GM21723 (cell line): ENCODE data around the gene DAB2.
"Not testable (repeated sequence)": the region's sequence is repeated elsewhere in the genome, so short reads cannot be mapped to it uniquely, and the experiment has no call there.

Experiments
- ATAC-seq: cut with Tn5 transposase; IDR thresholded peaks from one replicate; pipeline ENCODE4 v1.9.1; 2021; ENCODE audit warnings: mild to moderate bottlenecking, moderate library complexity; ENCODE audit not compliant: unreplicated experiment

DAB2 gene

DNA sequence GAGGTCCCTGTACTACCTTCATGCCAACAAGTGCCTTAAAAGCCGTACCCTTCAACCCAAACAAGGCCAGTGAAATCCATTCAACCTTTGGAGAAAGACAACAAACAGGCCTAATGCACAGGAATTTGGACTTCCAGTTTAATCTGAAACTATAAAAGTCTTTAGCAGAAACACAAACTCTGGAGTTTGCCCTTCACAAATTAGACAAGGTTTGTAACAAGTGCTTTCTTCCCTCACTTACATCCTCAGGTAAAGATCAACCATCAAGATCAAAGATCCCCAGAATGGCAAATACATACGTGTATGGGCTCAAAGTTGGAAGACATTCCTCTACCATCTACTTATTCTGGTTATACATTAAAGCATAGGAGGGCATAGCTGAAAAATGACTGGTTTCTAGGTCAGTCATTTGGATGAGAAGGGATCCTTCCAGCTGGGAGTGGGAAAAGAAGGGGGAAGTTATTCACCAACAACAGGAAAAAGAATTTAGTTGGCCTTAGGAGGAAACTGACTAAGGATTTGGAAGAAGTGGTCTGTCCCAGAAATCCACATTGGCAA, 2.0 kb downstream of the DAB2 start:
- no peak for ATAC-seq

DNA sequence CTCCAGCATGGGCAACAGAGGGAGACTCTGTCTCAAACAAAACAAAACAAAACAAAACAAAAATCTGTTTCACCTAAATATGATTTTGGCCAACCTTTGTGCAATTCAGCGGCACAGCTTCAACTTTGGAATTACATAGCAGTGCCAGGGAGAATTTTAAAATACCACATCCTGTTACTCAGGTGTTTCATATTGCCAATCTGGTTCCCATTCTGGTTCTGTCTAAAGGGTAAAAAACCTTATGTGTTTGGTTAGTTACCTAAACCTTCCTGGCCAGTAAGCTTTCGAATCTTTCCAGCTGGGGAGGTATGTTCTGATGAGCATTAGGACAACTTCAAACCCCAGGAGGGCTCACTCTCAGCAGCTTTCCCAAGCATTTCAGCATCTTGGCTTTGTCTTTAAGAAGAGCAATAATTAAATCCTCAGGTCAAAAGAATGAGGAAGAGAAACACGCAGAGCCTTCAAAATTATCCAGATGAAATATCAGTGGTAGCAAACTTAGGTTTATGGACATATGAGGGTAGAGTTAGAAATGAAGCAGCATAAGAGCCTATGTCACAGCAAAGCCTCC, 2.7 kb downstream of the DAB2 start:
- no peak for ATAC-seq

GRCh38 chr5:39420482-39421145, 4.2 kb downstream of the DAB2 start:
- no peak for ATAC-seq

GRCh38 chr5:39419796-39420195, 5.0 kb downstream of the DAB2 start:
- no peak for ATAC-seq

GRCh38 chr5:39417979-39418378, 6.8 kb downstream of the DAB2 start:
- no peak for ATAC-seq

DNA sequence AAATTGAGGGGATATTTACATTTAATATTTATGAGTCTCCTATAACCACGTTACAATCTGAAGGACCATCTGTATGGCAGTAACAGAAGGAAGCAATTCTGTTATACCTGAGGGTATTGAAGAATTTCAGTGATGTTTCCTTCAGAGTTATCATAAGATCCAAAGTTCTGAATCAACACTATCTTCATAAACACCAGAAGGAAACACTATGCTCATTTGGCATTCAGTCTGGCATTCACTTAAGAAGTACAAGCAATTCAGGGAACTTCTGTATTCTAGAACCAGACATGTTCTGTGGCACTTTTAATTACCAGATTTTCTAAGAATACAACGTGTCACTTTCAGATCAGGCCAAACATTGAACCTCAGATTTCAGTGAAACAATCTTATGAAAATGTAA, 9.6 kb downstream of the DAB2 start:
- ATAC-seq: no peak

DNA sequence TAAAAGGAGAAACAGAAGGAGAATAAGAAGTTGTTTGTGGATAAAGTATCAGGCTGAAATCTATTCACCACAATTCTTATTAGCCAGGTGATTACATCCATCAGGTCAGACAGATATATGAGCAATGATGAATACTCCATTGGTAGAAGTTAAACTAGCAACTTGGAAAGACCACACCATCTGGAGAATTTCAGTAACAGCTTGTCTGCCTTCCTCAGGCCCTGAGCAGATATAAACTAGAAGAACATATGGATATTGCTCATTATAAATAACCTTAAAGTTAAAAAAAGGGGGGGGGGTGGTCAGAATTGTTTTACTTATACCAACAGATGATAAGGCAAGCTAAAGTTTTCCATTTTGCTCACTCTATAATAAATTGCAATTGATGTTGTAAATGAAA, 10.4 kb downstream of the DAB2 start:
- no peak for ATAC-seq

- no peak for ATAC-seq
Measured at GRCh38 chr5:39413771-39414170, 11.0 kb downstream of the DAB2 start.

DNA sequence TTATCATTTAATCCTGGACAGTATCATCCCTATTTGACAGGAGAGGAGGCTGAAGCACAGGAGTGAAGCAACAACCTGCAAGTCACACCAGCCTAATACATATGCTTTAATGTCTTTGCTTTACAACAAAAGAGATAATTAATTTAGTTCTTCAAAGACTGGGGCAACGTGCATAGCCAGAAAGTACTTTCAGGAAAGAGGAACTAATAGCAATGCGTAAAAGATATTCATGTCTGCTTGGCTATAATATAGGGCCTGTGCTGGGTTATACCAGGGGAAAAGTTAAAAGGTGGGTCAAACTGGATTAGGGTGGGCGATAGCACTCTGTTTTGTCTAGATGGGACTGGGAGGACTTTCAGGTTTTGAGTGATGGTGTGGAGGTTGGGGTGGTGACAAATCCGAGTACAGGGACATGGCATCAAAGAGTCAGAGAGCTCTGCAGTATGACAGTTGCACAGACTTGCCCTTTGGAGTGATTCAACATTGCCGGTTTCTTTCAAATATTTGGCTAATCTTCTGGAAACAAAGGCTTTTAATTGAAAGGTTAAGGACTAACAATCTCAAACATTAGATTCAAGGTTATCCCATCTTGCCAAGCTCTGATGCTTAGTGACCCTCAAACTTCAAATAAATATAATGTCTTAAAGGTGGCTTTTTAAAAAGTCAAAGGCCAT, 11.9 kb downstream of the DAB2 start:
- ATAC-seq: no peak

- ATAC-seq: no peak
Measured at GRCh38 chr5:39411985-39412384, 12.8 kb downstream of the DAB2 start.

- ATAC-seq: no peak
Measured at GRCh38 chr5:39411061-39411460, 13.7 kb downstream of the DAB2 start.

DNA sequence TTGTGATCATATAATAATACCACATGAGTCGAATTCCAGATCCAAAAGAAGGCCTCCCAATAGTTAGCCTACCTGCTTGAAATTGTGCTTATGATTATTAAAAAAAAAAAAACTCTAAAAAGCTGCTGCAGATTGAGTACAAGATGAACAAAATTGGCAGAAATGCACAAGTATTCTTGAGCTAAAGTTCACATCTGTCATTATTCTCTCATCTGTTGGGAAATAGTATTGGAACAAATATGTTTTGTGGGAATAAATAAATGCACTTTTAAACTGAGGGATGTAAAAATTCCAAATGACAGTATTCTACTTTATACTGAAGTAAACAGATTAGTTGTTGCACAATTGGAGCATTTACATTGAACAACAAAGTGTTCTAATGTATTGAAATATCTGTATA, 15.7 kb downstream of the DAB2 start:
- ATAC-seq: no peak

GRCh38 chr5:39405083-39405843, 19.5 kb downstream of the DAB2 start:
- ATAC-seq: no peak

- ATAC-seq: not testable (repeated sequence)
Measured at GRCh38 chr5:39403761-39404160, 21.0 kb downstream of the DAB2 start.

GRCh38 chr5:39402140-39402539, 22.6 kb downstream of the DAB2 start:
- ATAC-seq: not testable (repeated sequence)

DNA sequence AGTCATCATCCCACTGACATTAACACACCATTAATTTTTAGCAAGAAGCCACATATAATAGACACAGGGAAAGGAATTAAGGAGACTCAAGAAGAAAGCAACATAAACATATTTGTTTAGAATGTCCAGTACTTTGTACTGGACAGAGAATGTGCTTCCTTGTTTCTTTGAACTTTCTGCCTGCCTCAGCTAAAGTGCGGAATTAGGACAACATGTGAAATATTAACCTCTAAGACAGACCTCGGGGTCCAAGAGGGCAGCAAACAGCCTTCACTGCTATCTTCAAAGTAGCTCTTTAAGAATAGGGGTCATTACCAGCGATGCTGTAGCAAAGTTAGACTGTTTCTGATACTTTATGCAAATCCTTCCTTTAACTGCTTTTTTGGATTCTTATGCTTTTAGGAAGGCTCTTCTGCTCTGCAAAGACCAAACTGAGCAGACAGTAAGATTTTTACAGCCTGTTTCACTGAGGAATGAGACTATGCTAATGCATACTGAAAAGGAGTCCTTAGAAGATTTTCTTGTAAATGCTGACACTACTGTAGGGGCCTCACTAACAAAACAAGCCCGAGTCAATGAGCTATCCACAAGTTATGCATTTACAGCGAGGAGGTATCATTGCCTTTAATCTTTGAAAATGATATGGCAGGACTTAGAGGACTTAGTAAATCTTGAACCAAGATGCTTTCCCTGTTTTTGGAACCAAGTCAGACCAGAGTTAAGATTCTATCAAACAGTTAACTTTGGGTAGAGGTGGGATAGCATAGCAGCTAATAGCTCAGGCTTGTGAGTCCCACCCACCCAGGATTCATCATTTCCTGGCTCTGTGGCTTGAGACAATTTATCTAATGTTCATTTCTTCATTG, 23.8 kb downstream of the DAB2 start:
- ATAC-seq: no peak

DNA sequence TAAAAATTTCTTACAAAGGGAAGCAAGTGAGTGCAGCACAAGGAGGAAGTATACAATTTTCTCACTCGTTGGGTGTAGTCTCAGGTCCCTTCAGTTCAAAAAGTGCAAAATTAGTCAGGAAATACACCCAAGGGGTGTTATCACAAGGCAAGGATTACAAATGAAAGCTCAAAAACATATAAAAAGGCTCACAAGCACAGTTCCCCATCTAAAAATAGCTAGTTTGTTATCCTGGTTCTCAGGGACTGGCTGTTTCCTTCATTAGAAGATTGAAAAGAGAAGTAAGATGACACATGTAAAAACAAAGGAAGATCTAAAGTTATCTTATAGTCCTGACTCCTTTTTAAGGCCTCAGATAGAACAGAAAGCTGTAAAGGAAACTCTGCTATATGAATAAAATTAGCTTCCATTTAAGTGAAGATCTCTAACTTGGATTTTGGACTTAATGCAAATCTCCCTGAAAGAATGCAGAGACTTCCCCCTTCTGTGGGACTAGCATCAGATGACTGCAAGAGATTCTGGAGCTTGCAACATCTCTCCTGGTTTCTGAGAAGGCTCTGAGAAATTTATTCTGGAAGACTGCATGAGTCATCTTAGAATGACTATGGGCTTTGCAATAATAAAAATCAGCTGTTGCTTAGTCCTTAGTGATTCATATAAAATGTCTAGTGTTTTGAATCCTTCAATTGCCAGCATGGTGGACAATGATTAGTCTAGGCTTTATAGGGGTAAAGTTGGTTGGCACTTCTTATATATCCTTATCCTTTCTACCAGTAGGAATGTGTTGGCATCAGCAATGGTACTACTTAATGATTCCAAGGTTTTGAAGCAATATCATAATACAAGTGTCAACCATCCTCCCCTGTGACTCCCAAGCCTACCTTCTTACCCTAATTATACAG, 25.4 kb downstream of the DAB2 start:
- ATAC-seq: no peak

GRCh38 chr5:39396843-39397242, 27.9 kb downstream of the DAB2 start:
- no peak for ATAC-seq

GRCh38 chr5:39395521-39395920, 29.3 kb downstream of the DAB2 start:
- no peak for ATAC-seq
